Measurements from ENCODE around the gene OLFM4. TPM values are rescaled to one million over a fixed set of nuclear protein-coding genes. Genes with fewer than 3 reads are reported as not detected.

Gene OLFM4
- total and polyA plus RNA-seq, 10 of the 15 experiments (the other 5 are each of a cell fraction or from before 2014, with no cell fraction given) = 0.03 to 0.27 (median 0.11) TPM; not detected in 6

GRCh38 chr13:52994865-52995264 is 33.7 kb upstream of the OLFM4 start:
- no peaks in the 10 kb centered on the region for H3K4me1 ChIP-seq (ENCODE audit: control insufficient read depth, insufficient read depth, low read length)
- FAIRE-seq = no peak
- 78% methylated on average over 1 of the region's 1 CpG for WGBS (ENCODE audit: insufficient coverage, insufficient replicate concordance, low lambda C conversion rate, missing lambda C conversion rate)
- in situ Hi-C loops (cut with MboI) (no loop called here), intact Hi-C loops (cut with micrococcal nuclease; ENCODE audit: unreplicated experiment) (no loop called here)
- no peaks in the 10 kb centered on the region for H3K79me2 ChIP-seq (ENCODE audit: control insufficient read depth, insufficient read depth, low read length)
- POLR2A ChIA-PET = no interaction called here
- H4K20me1 ChIP-seq (ENCODE audit: control insufficient read depth, insufficient read depth) = no peaks in the 10 kb centered on the region
- no peak for ATAC-seq
- H3K4me2 ChIP-seq (ENCODE audit: control insufficient read depth, insufficient read depth) = no peak overlapping the region
- H2AFZ ChIP-seq (ENCODE audit: control insufficient read depth, low read depth, low read length) = no peak overlapping the region
- TF ChIP-seq, protein P1, sequence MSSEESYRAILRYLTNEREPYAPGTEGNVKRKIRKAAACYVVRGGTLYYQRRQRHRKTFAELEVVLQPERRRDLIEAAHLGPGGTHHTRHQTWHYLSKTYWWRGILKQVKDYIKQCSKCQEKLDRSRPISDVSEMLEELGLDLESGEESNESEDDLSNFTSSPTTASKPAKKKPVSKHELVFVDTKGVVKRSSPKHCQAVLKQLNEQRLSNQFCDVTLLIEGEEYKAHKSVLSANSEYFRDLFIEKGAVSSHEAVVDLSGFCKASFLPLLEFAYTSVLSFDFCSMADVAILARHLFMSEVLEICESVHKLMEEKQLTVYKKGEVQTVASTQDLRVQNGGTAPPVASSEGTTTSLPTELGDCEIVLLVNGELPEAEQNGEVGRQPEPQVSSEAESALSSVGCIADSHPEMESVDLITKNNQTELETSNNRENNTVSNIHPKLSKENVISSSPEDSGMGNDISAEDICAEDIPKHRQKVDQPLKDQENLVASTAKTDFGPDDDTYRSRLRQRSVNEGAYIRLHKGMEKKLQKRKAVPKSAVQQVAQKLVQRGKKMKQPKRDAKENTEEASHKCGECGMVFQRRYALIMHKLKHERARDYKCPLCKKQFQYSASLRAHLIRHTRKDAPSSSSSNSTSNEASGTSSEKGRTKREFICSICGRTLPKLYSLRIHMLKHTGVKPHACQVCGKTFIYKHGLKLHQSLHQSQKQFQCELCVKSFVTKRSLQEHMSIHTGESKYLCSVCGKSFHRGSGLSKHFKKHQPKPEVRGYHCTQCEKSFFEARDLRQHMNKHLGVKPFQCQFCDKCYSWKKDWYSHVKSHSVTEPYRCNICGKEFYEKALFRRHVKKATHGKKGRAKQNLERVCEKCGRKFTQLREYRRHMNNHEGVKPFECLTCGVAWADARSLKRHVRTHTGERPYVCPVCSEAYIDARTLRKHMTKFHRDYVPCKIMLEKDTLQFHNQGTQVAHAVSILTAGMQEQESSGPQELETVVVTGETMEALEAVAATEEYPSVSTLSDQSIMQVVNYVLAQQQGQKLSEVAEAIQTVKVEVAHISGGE (CRISPR knock-in tag; IDR thresholded peaks at IDR 0.05) = no peak
- TF ChIP-seq IKZF1 (conservative IDR thresholded peaks at IDR 0.05) (no peak), POLR2AphosphoS5 (IDR thresholded peaks at IDR 0.05; ENCODE audit: low read length) (no peak), MTA2 (IDR thresholded peaks at IDR 0.05; ENCODE audit: low read depth) (no peak), LARP7 (IDR thresholded peaks at IDR 0.05) (no peak), NFYB (IDR thresholded peaks at IDR 0.05; ENCODE audit: insufficient read depth, low read depth, low read length) (no peak), TCF12 (IDR thresholded peaks at IDR 0.05; ENCODE audit: low read depth, low read length) (no peak), EGR1 (IDR thresholded peaks at IDR 0.05; ENCODE audit: borderline replicate concordance in 1 of 2, low read depth in 2 of 2, low read length in 2 of 2) (no peak), NFYA (IDR thresholded peaks at IDR 0.05; ENCODE audit: borderline replicate concordance, low read depth, low read length) (no peak), ESRRA (IDR thresholded peaks at IDR 0.05; ENCODE audit: low read length) (no peak), USF2 (IDR thresholded peaks at IDR 0.05; ENCODE audit: borderline replicate concordance, low read depth, low read length) (no peak), ATF2 (IDR thresholded peaks at IDR 0.05; ENCODE audit: low read length) (no peak), MYC (IDR thresholded peaks at IDR 0.05; ENCODE audit: insufficient read depth, insufficient read length, insufficient replicate concordance, low read length, severe bottlenecking) (no peak), FOS (IDR thresholded peaks at IDR 0.05; ENCODE audit: borderline replicate concordance, extremely low read depth, insufficient read length) (no peak), STAT3 (IDR thresholded peaks at IDR 0.05; ENCODE audit: low read depth, low read length) (no peak), BCL11A (IDR thresholded peaks at IDR 0.05; ENCODE audit: low read depth, low read length) (no peak)
- TF ChIP-seq, protein P2, sequence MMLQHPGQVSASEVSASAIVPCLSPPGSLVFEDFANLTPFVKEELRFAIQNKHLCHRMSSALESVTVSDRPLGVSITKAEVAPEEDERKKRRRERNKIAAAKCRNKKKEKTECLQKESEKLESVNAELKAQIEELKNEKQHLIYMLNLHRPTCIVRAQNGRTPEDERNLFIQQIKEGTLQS (IDR thresholded peaks at IDR 0.05; ENCODE audit: borderline replicate concordance, extremely low read depth, low read depth, low read length) = no peak
- DNase-seq (ENCODE audit: low read depth, low spot score) = no peak
- no TSS peak for BruUV-seq (replicated peaks)
- no peak overlapping the region for H3K9ac ChIP-seq (ENCODE audit: control insufficient read depth, insufficient read depth, low read length)
- H3K27ac ChIP-seq (ENCODE audit: control insufficient read depth, insufficient read depth) = no peak overlapping the region
- H3K4me3 ChIP-seq = no peak overlapping the region
- no peaks in the 10 kb centered on the region; a peak in 1 of 4 replicates for H3K27me3 ChIP-seq (replicated peaks in 1 of 2; ENCODE audit: control insufficient read depth in 2 of 2, insufficient read depth in 2 of 2, low read length in 1 of 2)
- RAD21 ChIA-PET (ENCODE audit: unreplicated experiment) = no interaction called here
- H3K9me3 ChIP-seq (replicated peaks; ENCODE audit: control insufficient read depth, insufficient read depth, low read length) = no peaks in the 10 kb centered on the region
- CTCF ChIA-PET = no interaction called here
- no peaks in the 10 kb centered on the region for H3K36me3 ChIP-seq (ENCODE audit: control insufficient read depth in 2 of 2, insufficient read depth in 2 of 2, low read length in 1 of 2)
- SMC1A ChIA-PET (ENCODE audit: uncharacterized antibody, unreplicated experiment) = interaction anchor here (1.2 kb wide), 1 partner anchor 27 kb away, joined by 3 read pairs; no protein-coding TSS in a partner anchor

All from GM12878 (cell line).